GM12875 (cell line): ENCODE measurements around the gene FOXJ3.

ENCODE experiments used
- H3K4me3 ChIP-seq: one replicate; pipeline ENCODE4 v1.5.1; 2011; ENCODE audit warnings: low read depth, low read length, control low read depth
- TF ChIP-seq, protein P1 (sequence below): IDR thresholded peaks from 2 replicates; pipeline ENCODE4 v1.5.1; 2011; ENCODE audit warnings: low read depth, mild to moderate bottlenecking, control low read depth, inconsistent platforms, low read length, moderate library complexity, borderline replicate concordance; ENCODE audit not compliant: insufficient read depth

FOXJ3 gene

GRCh38 chr1:42145764-42146625 is 189.0 kb downstream of the FOXJ3 start:
- H3K4me3 ChIP-seq = no peak overlapping the region
- TF ChIP-seq, protein P1, sequence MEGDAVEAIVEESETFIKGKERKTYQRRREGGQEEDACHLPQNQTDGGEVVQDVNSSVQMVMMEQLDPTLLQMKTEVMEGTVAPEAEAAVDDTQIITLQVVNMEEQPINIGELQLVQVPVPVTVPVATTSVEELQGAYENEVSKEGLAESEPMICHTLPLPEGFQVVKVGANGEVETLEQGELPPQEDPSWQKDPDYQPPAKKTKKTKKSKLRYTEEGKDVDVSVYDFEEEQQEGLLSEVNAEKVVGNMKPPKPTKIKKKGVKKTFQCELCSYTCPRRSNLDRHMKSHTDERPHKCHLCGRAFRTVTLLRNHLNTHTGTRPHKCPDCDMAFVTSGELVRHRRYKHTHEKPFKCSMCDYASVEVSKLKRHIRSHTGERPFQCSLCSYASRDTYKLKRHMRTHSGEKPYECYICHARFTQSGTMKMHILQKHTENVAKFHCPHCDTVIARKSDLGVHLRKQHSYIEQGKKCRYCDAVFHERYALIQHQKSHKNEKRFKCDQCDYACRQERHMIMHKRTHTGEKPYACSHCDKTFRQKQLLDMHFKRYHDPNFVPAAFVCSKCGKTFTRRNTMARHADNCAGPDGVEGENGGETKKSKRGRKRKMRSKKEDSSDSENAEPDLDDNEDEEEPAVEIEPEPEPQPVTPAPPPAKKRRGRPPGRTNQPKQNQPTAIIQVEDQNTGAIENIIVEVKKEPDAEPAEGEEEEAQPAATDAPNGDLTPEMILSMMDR = no peak

DNA sequence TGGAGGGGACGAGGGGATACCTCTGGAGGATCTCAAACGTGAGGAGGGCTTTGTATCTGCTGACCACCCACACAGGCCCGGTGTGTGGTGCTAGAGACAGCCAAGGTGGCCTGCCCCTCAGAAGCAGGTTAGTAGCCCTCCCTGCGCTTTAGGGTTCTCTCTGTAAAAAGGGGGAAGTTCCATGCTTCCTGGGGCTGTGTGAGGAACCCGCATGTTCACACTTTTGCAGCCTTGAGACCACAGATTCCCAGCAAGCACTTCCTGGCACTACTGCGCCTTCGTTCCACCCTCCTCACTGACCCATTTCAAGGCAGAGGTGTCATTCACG is 189.7 kb downstream of the FOXJ3 start:
- no peak overlapping the region for H3K4me3 ChIP-seq
- TF ChIP-seq, protein P1 = no peak

DNA sequence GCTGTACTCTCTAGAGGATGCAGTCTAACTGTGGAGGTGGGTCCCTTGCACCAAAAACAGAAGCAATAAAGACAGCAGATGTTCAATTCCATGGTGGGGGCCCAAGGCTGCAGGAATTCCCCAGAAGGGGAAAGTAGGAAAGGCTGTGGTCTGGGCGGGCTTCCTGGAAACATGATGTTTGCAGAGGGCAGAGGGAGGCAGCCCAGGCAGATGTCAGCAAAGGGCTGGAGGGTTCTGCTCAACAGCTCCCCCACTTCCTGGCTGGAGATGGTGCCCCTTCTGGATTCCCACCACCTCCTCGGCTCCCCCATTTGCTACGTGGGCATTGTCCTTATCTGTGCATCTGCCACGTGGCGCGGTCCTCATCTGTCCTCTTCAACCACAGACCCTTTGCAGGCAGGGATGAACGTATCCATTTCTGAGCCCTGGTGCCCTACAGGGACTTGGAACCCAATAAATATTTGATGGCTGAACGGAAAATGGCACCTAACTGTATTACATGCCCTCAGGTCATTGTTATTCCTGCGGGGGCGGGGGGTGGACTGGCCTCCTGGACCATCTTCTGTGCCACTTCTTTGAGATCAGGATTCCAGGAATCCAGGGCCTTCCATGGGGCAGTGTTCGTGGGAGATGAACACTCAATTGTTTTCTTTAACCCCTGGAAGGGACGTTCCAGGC is 190.2 kb downstream of the FOXJ3 start:
- H3K4me3 ChIP-seq = no peak overlapping the region
- TF ChIP-seq, protein P1 = no peak

DNA sequence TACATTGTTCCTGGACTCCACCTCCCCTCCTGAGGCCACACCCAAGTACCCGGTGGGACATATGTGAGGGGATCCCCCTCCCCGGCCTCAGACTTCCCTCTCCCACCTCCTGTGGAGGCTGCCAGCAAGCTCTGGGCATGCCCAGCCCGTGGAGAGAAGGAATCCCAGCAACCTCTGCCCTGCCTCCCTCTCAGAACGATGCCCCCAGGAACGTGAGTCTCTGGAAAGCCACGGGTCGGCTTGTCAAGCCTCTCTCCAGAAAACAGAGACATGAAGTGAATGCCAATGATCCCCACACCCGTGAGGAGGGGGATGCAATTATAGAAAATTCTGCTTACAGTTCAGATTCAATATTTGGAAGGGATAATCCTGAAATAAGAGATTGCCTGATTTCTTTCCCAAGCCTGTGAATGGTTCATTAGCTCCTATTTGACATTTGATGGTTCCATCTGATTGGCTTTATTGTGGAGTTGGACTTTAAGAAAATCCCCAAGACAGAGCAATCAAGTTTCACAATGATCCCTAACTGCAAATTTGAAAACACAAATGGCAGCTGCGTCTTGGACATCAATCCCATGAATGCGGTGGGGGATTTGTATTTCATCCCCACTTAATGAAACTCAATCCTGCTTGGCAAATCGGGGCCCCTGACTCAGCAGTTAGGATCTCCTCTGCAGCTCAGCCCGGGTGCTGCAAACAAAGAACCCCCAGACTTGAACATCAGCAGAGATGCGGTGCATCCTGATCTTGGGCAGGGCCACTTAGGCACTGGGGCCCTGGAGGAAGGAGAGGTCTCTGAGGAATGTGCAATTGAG is 190.9 kb downstream of the FOXJ3 start:
- TF ChIP-seq, protein P1 = no peak
- no peak overlapping the region for H3K4me3 ChIP-seq

DNA sequence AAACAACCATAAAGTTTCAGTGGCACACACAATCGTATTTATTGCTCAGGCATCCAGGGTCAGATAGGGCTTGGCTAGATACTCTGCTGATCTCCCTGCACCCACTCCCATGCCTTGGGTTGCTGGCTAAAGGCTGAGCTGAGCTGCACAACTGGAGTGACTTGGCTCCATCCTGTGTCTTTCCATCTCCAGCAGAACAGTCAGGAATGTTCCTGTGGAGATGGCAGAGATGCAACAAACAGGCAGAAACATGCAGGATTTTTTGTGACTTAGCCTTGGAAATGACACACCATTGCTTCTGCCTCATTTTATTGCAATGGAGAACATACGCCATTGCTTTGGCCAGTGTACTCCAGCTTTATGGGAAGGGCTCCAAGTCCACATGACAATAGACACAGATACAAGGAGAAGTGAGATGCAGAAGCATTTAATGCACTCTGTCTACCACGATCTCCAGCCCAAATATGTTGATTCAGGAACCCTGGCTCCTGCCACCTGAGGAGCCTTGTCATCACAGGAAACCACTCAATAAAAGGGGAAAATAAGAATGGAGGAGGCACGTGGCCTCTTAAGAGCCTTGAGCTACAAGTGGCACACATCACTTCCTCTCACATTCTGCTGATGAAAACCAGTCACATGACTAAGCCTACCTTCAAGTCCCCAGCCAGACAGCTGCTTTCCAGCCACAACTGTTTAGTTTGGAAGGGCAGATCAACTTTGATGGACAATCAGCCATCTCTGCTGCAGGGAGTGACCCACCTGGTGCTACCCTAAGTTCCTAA is 191.9 kb downstream of the FOXJ3 start:
- TF ChIP-seq, protein P1 = no peak
- H3K4me3 ChIP-seq = no peak overlapping the region

DNA sequence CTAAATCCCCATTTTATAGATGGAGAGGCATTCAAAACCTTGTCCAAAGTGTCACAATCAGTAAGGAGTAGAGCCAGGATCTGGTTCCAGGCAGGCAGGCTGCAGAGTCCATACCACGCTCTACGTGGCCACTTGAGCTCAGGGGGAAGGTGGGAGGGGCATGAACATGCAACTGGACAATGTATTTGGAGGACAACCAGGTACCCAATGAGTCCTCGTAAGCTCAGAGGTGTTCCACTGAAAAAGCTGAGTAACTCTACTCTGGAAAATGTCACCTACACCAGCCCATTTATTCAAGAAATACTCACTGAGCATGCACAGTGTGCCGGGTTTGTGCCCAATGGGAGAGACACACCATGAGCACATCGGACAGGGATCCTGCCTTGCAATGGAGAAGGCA is 193.1 kb downstream of the FOXJ3 start:
- TF ChIP-seq, protein P1 = no peak
- no peak overlapping the region for H3K4me3 ChIP-seq
